ENCODE data around the gene PFDN2.
"Not testable (repeated sequence)": the region's sequence is repeated elsewhere in the genome, so short reads cannot be mapped to it uniquely, and the experiment has no call there.

Gene PFDN2

GRCh38 chr1:161071886-161072371 lies 45.9 kb downstream of the PFDN2 start:
- peaks cover 14% of the 10 kb centered on the region for H3K36me3 Mint-ChIP-seq (ENCODE audit: low read depth)
- H3K27me3 Mint-ChIP-seq = no peaks in the 10 kb centered on the region
- no peaks in the 10 kb centered on the region for H3K9me3 Mint-ChIP-seq
- peaks cover 43% of the 10 kb centered on the region for H3K4me1 Mint-ChIP-seq
- no peak overlapping the region for H3K4me3 Mint-ChIP-seq
- H3K27ac Mint-ChIP-seq = peak overlapping the region; percentile 61
- ATAC-seq (no peak), DNase-seq (peak; percentile 62)

- DNase-seq (no peak), ATAC-seq (no peak)
- Mint-ChIP-seq H3K4me3 (no peak overlapping the region), H3K9me3 (no peaks in the 10 kb centered on the region), H3K4me1 (peaks cover 54% of the 10 kb centered on the region), H3K27ac (peak overlapping the region; percentile 97), H3K27me3 (no peaks in the 10 kb centered on the region), H3K36me3 (ENCODE audit: low read depth) (peaks cover 20% of the 10 kb centered on the region)
Measured at GRCh38 chr1:161070761-161071160, 47.1 kb downstream of the PFDN2 start.

DNA sequence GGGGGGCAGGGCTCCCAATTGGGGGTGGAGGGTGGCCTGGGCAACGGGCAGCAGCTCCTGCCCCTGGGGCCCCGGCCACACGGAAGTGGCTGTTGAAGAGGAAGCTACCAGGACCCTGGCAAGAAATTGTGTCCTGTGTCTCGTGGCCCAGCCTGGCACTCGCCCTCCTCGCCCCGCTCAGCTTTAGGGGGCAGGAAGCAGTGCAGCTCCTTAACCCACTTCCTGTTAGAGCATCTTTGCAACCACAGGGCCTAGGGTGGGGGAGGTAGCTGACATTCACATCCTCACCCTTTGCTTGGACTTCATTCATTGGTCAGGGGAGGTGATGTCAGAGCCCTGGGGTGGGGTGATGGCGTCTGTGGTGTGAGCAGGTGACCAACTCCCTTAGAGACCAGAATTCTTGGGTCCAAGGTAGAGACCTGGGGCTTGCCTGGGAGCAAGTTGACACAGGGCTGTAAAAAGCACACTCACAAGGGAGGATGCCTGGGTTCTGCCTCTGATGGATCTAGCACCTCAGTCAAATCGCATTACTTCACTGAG lies 48.0 kb downstream of the PFDN2 start, which contains the start of gene ARHGAP30:
Gene ARHGAP30 (minus strand): TSS at position 161 of the 540 bp plus-strand sequence. CDS start 267 bp downstream, outside the sequence.
- DNase-seq = peak; percentile 85
- H3K9me3 Mint-ChIP-seq = no peaks in the 10 kb centered on the region
- H3K27ac Mint-ChIP-seq = peak within 1 kb of the TSS; percentile 97
- peaks cover 62% of the 10 kb centered on the region for H3K4me1 Mint-ChIP-seq
- ATAC-seq = peak; percentile 83
- H3K4me3 Mint-ChIP-seq = peak within 1 kb of the TSS; percentile 99
- H3K36me3 Mint-ChIP-seq (ENCODE audit: low read depth) = peaks cover 20% of the 10 kb centered on the region
- H3K27me3 Mint-ChIP-seq = no peaks in the 10 kb centered on the region

GRCh38 chr1:161069241-161069640 lies 48.6 kb downstream of the PFDN2 start:
- peak overlapping the region; percentile 99 for H3K4me3 Mint-ChIP-seq
- no peaks in the 10 kb centered on the region for H3K27me3 Mint-ChIP-seq
- H3K36me3 Mint-ChIP-seq (ENCODE audit: low read depth) = peaks cover 26% of the 10 kb centered on the region
- ATAC-seq (no peak), DNase-seq (peak; percentile 27)
- H3K9me3 Mint-ChIP-seq = no peaks in the 10 kb centered on the region
- peaks cover 67% of the 10 kb centered on the region for H3K4me1 Mint-ChIP-seq
- peak overlapping the region; percentile 97 for H3K27ac Mint-ChIP-seq

- Mint-ChIP-seq H3K9me3 (no peaks in the 10 kb centered on the region), H3K4me3 (peak overlapping the region; percentile 99), H3K27ac (peak overlapping the region; percentile 97), H3K4me1 (peaks cover 73% of the 10 kb centered on the region), H3K27me3 (no peaks in the 10 kb centered on the region), H3K36me3 (ENCODE audit: low read depth) (peaks cover 31% of the 10 kb centered on the region)
- ATAC-seq (peak; percentile 83), DNase-seq (peak; percentile 88)
Measured at GRCh38 chr1:161068306-161069234, 49.3 kb downstream of the PFDN2 start.

DNA sequence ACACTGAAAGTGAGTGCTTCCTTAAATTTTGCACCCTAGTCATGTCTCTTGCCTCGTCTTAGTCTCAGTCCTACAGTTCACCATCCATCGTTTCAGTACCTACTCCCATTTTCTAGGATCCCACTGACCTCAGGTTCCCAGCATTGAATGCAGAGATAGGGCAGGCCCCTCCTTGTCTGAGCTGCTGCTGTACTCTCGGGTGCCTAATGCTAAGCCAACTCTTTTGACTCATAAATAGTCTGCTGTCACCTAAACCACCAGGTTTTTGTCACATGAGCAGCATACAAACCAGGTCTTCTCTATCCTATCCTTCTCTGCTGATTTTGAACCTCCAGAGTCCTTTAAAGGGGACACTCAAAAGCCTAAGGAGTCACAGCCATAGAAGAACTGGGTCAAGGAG lies 51.1 kb downstream of the PFDN2 start:
- H3K36me3 Mint-ChIP-seq (ENCODE audit: low read depth) = peaks cover 40% of the 10 kb centered on the region
- no peaks in the 10 kb centered on the region for H3K27me3 Mint-ChIP-seq
- no peaks in the 10 kb centered on the region for H3K9me3 Mint-ChIP-seq
- peak overlapping the region; percentile 99 for H3K4me3 Mint-ChIP-seq
- peaks cover 82% of the 10 kb centered on the region for H3K4me1 Mint-ChIP-seq
- peak; percentile 16 for ATAC-seq
- no peak for DNase-seq
- peak overlapping the region; percentile 97 for H3K27ac Mint-ChIP-seq

GRCh38 chr1:161065681-161066080 lies 52.2 kb downstream of the PFDN2 start:
- not testable (repeated sequence) for DNase-seq, H3K27me3 Mint-ChIP-seq, H3K9me3 Mint-ChIP-seq, ATAC-seq
- peak overlapping the region; percentile 29 for H3K4me3 Mint-ChIP-seq
- peaks cover 80% of the 10 kb centered on the region for H3K4me1 Mint-ChIP-seq
- peaks cover 43% of the 10 kb centered on the region for H3K36me3 Mint-ChIP-seq (ENCODE audit: low read depth)
- H3K27ac Mint-ChIP-seq = peak overlapping the region; percentile 75

GRCh38 chr1:161063936-161064335 lies 53.9 kb downstream of the PFDN2 start:
- H3K27ac Mint-ChIP-seq = peak overlapping the region; percentile 85
- DNase-seq, H3K27me3 Mint-ChIP-seq, ATAC-seq, H3K9me3 Mint-ChIP-seq: not testable (repeated sequence)
- H3K4me3 Mint-ChIP-seq = peak overlapping the region; percentile 66
- H3K4me1 Mint-ChIP-seq = peaks cover 86% of the 10 kb centered on the region
- peaks cover 46% of the 10 kb centered on the region for H3K36me3 Mint-ChIP-seq (ENCODE audit: low read depth)

DNA sequence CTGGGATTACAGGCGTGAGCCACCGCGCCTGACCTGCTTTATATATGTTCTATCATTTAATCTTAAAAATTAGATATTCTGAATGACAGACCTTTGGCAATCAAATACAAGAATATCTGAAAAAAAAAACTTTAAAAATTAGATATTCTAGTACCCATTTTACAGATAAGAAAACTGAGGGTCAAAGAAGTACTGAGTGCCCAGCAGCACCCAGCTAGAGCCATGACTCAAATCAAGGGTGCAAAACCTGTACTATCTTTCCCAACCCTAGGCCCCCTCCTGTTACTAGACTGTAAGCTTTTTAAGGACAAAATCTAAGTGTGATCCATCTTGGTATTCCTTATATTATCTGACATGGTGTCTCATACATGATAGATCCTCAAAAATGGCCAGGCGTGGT lies 56.4 kb downstream of the PFDN2 start:
- no peak for ATAC-seq
- Mint-ChIP-seq H3K4me3 (no peak overlapping the region), H3K27ac (no peak overlapping the region), H3K36me3 (ENCODE audit: low read depth) (peaks cover 45% of the 10 kb centered on the region), H3K9me3 (no peaks in the 10 kb centered on the region), H3K27me3 (no peaks in the 10 kb centered on the region), H3K4me1 (peaks cover 69% of the 10 kb centered on the region)
- no peak for DNase-seq

DNA sequence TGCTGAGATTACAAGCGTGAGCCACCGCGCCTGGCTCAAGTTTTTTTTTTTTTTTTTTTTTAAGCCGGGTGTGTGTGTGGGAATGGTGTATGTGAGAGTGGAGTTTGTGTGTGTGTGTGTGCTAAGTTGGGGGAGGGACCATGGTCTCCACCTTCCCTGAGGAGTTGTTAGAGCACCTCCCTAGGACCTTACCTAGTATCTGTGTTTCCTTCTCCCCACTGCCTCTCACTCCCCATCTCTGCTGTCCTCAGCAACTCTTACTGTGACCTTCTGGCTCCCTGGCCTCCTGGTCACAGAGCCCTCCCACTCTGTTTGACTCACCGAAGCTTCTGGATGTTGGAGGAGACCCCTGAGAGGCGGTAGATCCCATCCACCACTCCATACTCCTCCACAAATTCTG lies 58.5 kb downstream of the PFDN2 start:
- no peak for DNase-seq
- Mint-ChIP-seq H3K4me1 (peaks cover 51% of the 10 kb centered on the region), H3K27me3 (no peaks in the 10 kb centered on the region), H3K4me3 (no peak overlapping the region), H3K27ac (peak overlapping the region; percentile 71), H3K36me3 (ENCODE audit: low read depth) (peaks cover 48% of the 10 kb centered on the region), H3K9me3 (no peaks in the 10 kb centered on the region)
- ATAC-seq = peak; percentile 57

- no peak overlapping the region for H3K27ac Mint-ChIP-seq
- DNase-seq (no peak), ATAC-seq (no peak)
- H3K27me3 Mint-ChIP-seq = no peaks in the 10 kb centered on the region
- H3K4me1 Mint-ChIP-seq = peaks cover 18% of the 10 kb centered on the region
- H3K4me3 Mint-ChIP-seq = no peak overlapping the region
- H3K36me3 Mint-ChIP-seq (ENCODE audit: low read depth) = peaks cover 62% of the 10 kb centered on the region
- H3K9me3 Mint-ChIP-seq = no peaks in the 10 kb centered on the region
Measured at GRCh38 chr1:161054805-161055204, 63.0 kb downstream of the PFDN2 start.

- no peaks in the 10 kb centered on the region for H3K9me3 Mint-ChIP-seq
- ATAC-seq (no peak), DNase-seq (no peak)
- no peak overlapping the region for H3K4me3 Mint-ChIP-seq
- peaks cover 61% of the 10 kb centered on the region for H3K36me3 Mint-ChIP-seq (ENCODE audit: low read depth)
- peaks cover 12% of the 10 kb centered on the region for H3K4me1 Mint-ChIP-seq
- H3K27me3 Mint-ChIP-seq = no peaks in the 10 kb centered on the region
- H3K27ac Mint-ChIP-seq = peak overlapping the region; percentile 31
Measured at GRCh38 chr1:161054232-161054631, 63.6 kb downstream of the PFDN2 start.

- H3K27ac Mint-ChIP-seq = peak overlapping the region; percentile 49
- H3K36me3 Mint-ChIP-seq (ENCODE audit: low read depth) = peaks cover 70% of the 10 kb centered on the region
Measured at GRCh38 chr1:161052899-161053298, 64.9 kb downstream of the PFDN2 start.

GRCh38 chr1:161051219-161051618 lies 66.6 kb downstream of the PFDN2 start:
- DNase-seq (no peak), ATAC-seq (no peak)
- Mint-ChIP-seq H3K9me3 (peaks cover 4% of the 10 kb centered on the region), H3K4me1 (peaks cover 21% of the 10 kb centered on the region), H3K4me3 (no peak overlapping the region), H3K36me3 (ENCODE audit: low read depth) (peaks cover 70% of the 10 kb centered on the region), H3K27me3 (no peaks in the 10 kb centered on the region), H3K27ac (no peak overlapping the region)

More at GRCh38 chr1:161052899-161053298, 64.9 kb downstream of the PFDN2 start:
- Mint-ChIP-seq H3K27me3 (no peaks in the 10 kb centered on the region), H3K4me3 (no peak overlapping the region), H3K4me1 (peaks cover 14% of the 10 kb centered on the region), H3K9me3 (no peaks in the 10 kb centered on the region)
- ATAC-seq (no peak), DNase-seq (no peak)

Measured in activated naive CD8-positive, alpha-beta T cell treated with anti-CD3 and anti-CD28 coated beads, Interleukin-2, amount 50 U/mL, for 24 hours (primary cell).